HG03521 (cell line): Measurements from ENCODE around the gene GALE.
"Not testable (repeated sequence)": the region's sequence is repeated elsewhere in the genome, so short reads cannot be mapped to it uniquely, and the experiment has no call there.

Experiments used
- ATAC-seq: cut with Tn5 transposase; IDR thresholded peaks from one replicate; pipeline ENCODE4 v1.9.1; 2021; ENCODE audit warnings: mild to moderate bottlenecking, moderate library complexity; ENCODE audit not compliant: unreplicated experiment

The GALE gene

GRCh38 chr1:23810818-23811540, 10.4 kb upstream of the GALE start:
- ATAC-seq = peak; percentile 56

- ATAC-seq = peak; percentile 64
Observed at GRCh38 chr1:23809751-23810171, 9.2 kb upstream of the GALE start.

GRCh38 chr1:23807453-23807852, 6.9 kb upstream of the GALE start:
- no peak for ATAC-seq

- no peak for ATAC-seq
Observed at GRCh38 chr1:23806280-23806679, 5.7 kb upstream of the GALE start.

GRCh38 chr1:23805025-23805424, 4.5 kb upstream of the GALE start:
- ATAC-seq = no peak

- no peak for ATAC-seq
Observed at GRCh38 chr1:23804183-23804835, 3.8 kb upstream of the GALE start.

GRCh38 chr1:23803674-23804073, 3.1 kb upstream of the GALE start:
- no peak for ATAC-seq

- ATAC-seq = not testable (repeated sequence)
Observed at GRCh38 chr1:23802809-23803342, 2.3 kb upstream of the GALE start.

GRCh38 chr1:23801876-23802275, 1.3 kb upstream of the GALE start:
- ATAC-seq = no peak

GRCh38 chr1:23801338-23801748, 789 bp upstream of the GALE start:
- ATAC-seq = no peak

- no peak for ATAC-seq
Observed at GRCh38 chr1:23799570-23800399, 769 bp downstream of the GALE start.

- ATAC-seq = no peak
Observed at GRCh38 chr1:23799255-23799569, 1.3 kb downstream of the GALE start.

GRCh38 chr1:23798662-23799142, 1.9 kb downstream of the GALE start:
- no peak for ATAC-seq

- no peak for ATAC-seq
Observed at GRCh38 chr1:23797478-23798448, 2.8 kb downstream of the GALE start.

- no peak for ATAC-seq
Observed at GRCh38 chr1:23796466-23797271, 3.9 kb downstream of the GALE start.

- no peak for ATAC-seq
Observed at GRCh38 chr1:23795676-23796465, 4.7 kb downstream of the GALE start.

- ATAC-seq = not testable (repeated sequence)
Observed at GRCh38 chr1:23794732-23795182, 5.8 kb downstream of the GALE start.
